Thymus (tissue), 11 donors: ENCODE results near the gene VMP1. TPM values are rescaled to one million over a fixed set of nuclear protein-coding genes. Genes with fewer than 3 reads are reported as not detected.

Experiments used
- DNase-seq, 9 donors: peaks; one replicate each; pipeline ENCODE4 v3.0.0-alpha.2; 2013; ENCODE audit warnings: low spot score in 9 of 9, low read depth in 6 of 9, missing footprints in 1 of 9
- H3K27ac ChIP-seq, 2 donors: one replicate each; pipeline ENCODE4 v1.5.1; 2013; ENCODE audit warnings: control low read depth in 1 of 2, low read depth in 1 of 2, low read length in 1 of 2, mild to moderate bottlenecking in 1 of 2, moderate library complexity in 1 of 2
- H3K27me3 ChIP-seq, 2 donors: one replicate each; pipeline ENCODE4 v1.5.1; 2013; ENCODE audit warnings: low read length in 1 of 2; ENCODE audit not compliant: control insufficient read depth in 2 of 2, insufficient read depth in 1 of 2
- H3K36me3 ChIP-seq, 2 donors: one replicate each; pipeline ENCODE4 v1.5.1; 2013; ENCODE audit warnings: low read length in 1 of 2, mild to moderate bottlenecking in 1 of 2, moderate library complexity in 1 of 2; ENCODE audit not compliant: control insufficient read depth in 2 of 2, insufficient read depth in 2 of 2
- H3K4me1 ChIP-seq, 2 donors: one replicate each; pipeline ENCODE4 v1.5.1; 2013; ENCODE audit warnings: low read length in 2 of 2; ENCODE audit not compliant: control insufficient read depth in 2 of 2, insufficient read depth in 2 of 2
- H3K4me3 ChIP-seq, 2 donors: one replicate each; pipeline ENCODE4 v1.5.1; 2013; ENCODE audit warnings: low read length in 2 of 2, control low read depth in 1 of 2, mild to moderate bottlenecking in 1 of 2
- H3K9me3 ChIP-seq, 2 donors: one replicate each; pipeline ENCODE4 v1.5.1; 2013; ENCODE audit warnings: low read length in 1 of 2, mild to moderate bottlenecking in 1 of 2; ENCODE audit not compliant: control insufficient read depth in 2 of 2, insufficient read depth in 1 of 2
- WGBS: extraction: QIAGEN DNeasy Blood & Tissue Kit; methylation state at CpG from one replicate; pipeline ENCODE4 v1.1.7; 2013; 5-methylcytosine and 5-hydroxymethylcytosine counted together
- polyA plus RNA-seq: library from polyadenylated mRNA; stranded (reverse); fragments of 200-250 nt; gene quantifications from one replicate; pipeline ENCODE4 v1.2.3, GENCODE V29; 2013
- total RNA-seq: library from RNA; stranded (reverse); fragments of 120-200 nt; gene quantifications from one replicate; pipeline ENCODE4 v1.2.4, GENCODE V29; 2013
- donor health status: healthy.

VMP1 gene
- total and polyA plus RNA-seq, 2 donors = 72.3 to 202 TPM

GRCh38 chr17:59829217-59830006 is 122.0 kb downstream of the VMP1 start:
- Histone ChIP-seq H3K4me1 (peaks cover 0 to 6% of the 10 kb centered on the region in 2 donors), H3K27me3 (no peaks in the 10 kb centered on the region), H3K36me3 (no peaks in the 10 kb centered on the region), H3K27ac (peak overlapping the region; percentile 23 to 70), H3K4me3 (no peak overlapping the region), H3K9me3 (no peaks in the 10 kb centered on the region)
- DNase-seq = peak in 1 of 9 donors; percentile 40
- 42% methylated on average over 4 of the region's 4 CpGs for WGBS

GRCh38 chr17:59830007-59830630 is 122.7 kb downstream of the VMP1 start:
- Histone ChIP-seq H3K27ac (peak overlapping the region in 1 of 2 donors; percentile 25), H3K27me3 (no peaks in the 10 kb centered on the region), H3K4me3 (no peak overlapping the region), H3K36me3 (no peaks in the 10 kb centered on the region), H3K9me3 (no peaks in the 10 kb centered on the region), H3K4me1 (peaks cover 0 to 6% of the 10 kb centered on the region in 2 donors)
- no peak for DNase-seq
- WGBS = 94% methylated on average over 3 of the region's 3 CpGs

- H3K4me3 ChIP-seq = no peak overlapping the region
- H3K36me3 ChIP-seq = no peaks in the 10 kb centered on the region
- no peak overlapping the region for H3K27ac ChIP-seq
- H3K27me3 ChIP-seq = no peaks in the 10 kb centered on the region
- no peaks in the 10 kb centered on the region for H3K9me3 ChIP-seq
- 96% methylated on average over 1 of the region's 1 CpG for WGBS
- peaks cover 0 to 6% of the 10 kb centered on the region in 2 donors for H3K4me1 ChIP-seq
- no peak for DNase-seq
Observed at GRCh38 chr17:59830846-59831486, 123.5 kb downstream of the VMP1 start.

GRCh38 chr17:59832883-59833379 is 125.5 kb downstream of the VMP1 start:
- Histone ChIP-seq H3K27me3 (no peaks in the 10 kb centered on the region), H3K36me3 (no peaks in the 10 kb centered on the region), H3K9me3 (no peaks in the 10 kb centered on the region), H3K4me3 (no peak overlapping the region), H3K27ac (no peak overlapping the region), H3K4me1 (peaks cover 0 to 7% of the 10 kb centered on the region in 2 donors)
- DNase-seq = no peak
- WGBS = 85% methylated on average over 4 of the region's 4 CpGs

GRCh38 chr17:59837308-59838051 is 130.0 kb downstream of the VMP1 start:
- Histone ChIP-seq H3K9me3 (no peaks in the 10 kb centered on the region), H3K4me3 (peak overlapping the region; percentile 33 to 45), H3K27me3 (no peaks in the 10 kb centered on the region), H3K27ac (peak overlapping the region; percentile 68 to 90), H3K36me3 (peaks cover 12 to 14% of the 10 kb centered on the region in 2 donors), H3K4me1 (peaks cover 0 to 2% of the 10 kb centered on the region in 2 donors)
- DNase-seq = peak in 7 of 9 donors; percentile 36 to 81 (median 49)
- 19% methylated on average over 8 of the region's 8 CpGs for WGBS

GRCh38 chr17:59838052-59838916 is 130.8 kb downstream of the VMP1 start:
- Histone ChIP-seq H3K27me3 (no peaks in the 10 kb centered on the region), H3K36me3 (peaks cover 14 to 15% of the 10 kb centered on the region in 2 donors), H3K9me3 (no peaks in the 10 kb centered on the region), H3K4me3 (peak overlapping the region; percentile 41 to 45), H3K4me1 (peaks cover 0 to 2% of the 10 kb centered on the region in 2 donors), H3K27ac (peak overlapping the region; percentile 79 to 90)
- WGBS = 52% methylated on average over 8 of the region's 8 CpGs
- no peak for DNase-seq

GRCh38 chr17:59839651-59840328 is 132.3 kb downstream of the VMP1 start:
- no peaks in the 10 kb centered on the region for H3K9me3 ChIP-seq
- 89% methylated on average over 6 of the region's 6 CpGs for WGBS
- H3K4me3 ChIP-seq = peak overlapping the region; percentile 41 to 45
- H3K36me3 ChIP-seq = peaks cover 14 to 15% of the 10 kb centered on the region in 2 donors
- DNase-seq = no peak
- H3K4me1 ChIP-seq = peaks cover 0 to 2% of the 10 kb centered on the region in 2 donors
- H3K27ac ChIP-seq = peak overlapping the region; percentile 78 to 90
- H3K27me3 ChIP-seq = no peaks in the 10 kb centered on the region
